Stimulated activated naive CD4-positive, alpha-beta T cell treated with Interleukin-2 at 50 U/mL for 16 hours (primary cell): ENCODE results near the gene PELI3.
"Not testable (repeated sequence)": the region's sequence is repeated elsewhere in the genome, so short reads cannot be mapped to it uniquely, and the experiment has no call there.

ENCODE experiments used
- DNase-seq: peaks from one replicate; lab custom pipeline; 2025; lab: John Stamatoyannopoulos, UW

Gene PELI3, protein sequence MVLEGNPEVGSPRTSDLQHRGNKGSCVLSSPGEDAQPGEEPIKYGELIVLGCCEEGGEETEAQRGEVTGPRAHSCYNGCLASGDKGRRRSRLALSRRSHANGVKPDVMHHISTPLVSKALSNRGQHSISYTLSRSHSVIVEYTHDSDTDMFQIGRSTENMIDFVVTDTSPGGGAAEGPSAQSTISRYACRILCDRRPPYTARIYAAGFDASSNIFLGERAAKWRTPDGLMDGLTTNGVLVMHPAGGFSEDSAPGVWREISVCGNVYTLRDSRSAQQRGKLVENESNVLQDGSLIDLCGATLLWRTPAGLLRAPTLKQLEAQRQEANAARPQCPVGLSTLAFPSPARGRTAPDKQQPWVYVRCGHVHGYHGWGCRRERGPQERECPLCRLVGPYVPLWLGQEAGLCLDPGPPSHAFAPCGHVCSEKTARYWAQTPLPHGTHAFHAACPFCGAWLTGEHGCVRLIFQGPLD

DNA sequence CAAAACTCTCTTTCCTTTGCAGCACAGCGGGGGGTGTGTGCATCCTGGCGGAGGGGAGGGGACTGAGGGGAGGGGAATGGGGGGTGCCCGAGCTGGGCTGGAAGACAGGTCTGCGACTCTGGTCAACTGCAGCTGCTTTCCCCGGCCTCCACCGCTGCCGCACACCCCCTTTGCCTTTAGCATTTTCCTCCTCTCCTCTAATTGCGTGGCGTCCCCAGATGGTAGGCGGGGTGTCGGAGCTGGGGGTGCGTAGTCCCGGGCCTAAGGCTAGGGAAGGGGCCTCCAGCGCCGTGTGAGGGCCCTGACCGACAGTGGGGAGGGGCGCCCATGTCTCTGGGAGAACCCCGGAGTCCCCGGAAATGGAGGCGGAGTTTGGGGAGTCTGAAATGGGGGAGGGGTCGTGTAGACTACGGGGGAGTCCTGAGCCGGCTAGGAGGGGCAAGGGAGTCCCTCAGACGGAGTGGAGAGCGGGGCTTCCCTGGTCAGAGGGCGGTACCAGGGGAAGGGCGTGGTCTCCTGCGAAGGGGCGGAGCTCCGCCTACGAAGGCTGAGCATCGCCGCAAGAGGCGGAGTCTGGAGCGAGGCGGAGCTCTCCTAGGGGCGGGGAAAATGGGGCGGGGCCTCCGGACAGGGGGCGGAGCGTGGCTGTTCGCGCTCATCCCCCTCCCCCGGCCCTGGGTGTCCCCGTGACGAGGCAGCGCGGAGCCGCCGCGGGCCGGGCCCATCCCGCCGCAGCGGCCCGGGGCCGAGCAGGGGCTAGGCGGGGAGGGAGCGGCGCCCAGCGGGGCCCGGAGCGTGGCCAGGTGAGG is at the start of gene PELI3:
Gene PELI3, plus strand, starts transcription at position 681 of the 809 bp plus-strand sequence. CDS start 1,224 bp downstream, outside the sequence.
- peak; percentile 89 for DNase-seq

DNA sequence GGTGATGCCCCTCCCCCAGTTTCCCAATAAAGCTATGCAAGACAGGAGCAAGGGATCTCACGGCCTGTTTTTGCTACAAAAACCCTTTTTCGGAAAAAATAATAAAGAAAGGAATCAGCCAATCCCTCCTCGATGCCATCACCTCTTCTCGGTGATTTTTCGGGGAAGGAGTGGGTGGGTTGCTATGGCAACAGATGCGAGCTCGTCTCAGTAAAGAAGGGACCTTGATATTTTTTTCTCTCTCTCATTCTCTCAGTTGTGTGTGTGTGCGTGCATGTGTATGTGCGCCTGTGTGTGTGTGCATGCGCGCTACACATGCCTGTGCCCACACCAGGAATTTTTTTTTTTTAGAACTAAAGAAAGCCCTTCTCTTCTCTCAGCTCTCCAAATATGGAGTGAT is 49.7 kb upstream of the PELI3 start:
- no peak for DNase-seq

DNA sequence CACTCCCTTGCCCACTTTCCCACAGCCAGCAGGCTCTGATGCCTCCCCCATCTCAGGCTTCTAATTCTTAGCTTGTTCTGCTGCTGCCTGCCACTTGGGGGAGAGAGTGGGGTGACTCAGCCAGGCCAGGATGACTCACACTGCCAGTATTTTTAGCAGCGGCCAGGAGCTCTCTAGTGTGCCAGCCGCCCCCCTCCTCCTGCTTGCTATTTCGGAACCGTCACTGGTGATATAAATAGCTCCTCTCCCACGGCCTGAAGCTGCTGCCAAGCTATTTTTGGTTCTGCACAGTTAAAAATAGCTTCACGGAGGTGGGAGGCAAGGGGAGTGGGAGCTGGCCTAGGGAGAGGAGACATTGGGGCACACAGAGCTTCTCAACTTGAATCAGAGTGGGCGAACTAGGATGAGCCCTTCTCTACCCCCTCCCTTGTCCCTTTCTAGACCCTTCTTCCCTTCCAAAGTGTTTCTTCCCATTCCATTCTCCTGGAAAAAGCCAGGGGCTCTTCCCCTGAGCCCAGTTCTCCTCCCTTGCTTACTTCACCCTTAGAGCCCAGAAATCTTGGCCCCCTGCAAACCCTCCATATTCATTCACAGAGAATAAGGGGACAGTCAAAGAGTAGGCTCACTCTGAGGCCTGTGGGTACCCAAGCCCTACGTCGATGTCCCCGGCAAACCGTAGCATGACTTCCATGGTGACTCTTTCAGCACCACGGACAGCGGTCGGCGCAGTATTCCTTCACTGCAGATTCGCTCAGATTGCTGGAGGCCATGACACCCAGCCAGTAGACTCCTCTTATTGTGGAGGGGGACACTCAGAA is 48.3 kb upstream of the PELI3 start:
- peak; percentile 59 for DNase-seq

DNA sequence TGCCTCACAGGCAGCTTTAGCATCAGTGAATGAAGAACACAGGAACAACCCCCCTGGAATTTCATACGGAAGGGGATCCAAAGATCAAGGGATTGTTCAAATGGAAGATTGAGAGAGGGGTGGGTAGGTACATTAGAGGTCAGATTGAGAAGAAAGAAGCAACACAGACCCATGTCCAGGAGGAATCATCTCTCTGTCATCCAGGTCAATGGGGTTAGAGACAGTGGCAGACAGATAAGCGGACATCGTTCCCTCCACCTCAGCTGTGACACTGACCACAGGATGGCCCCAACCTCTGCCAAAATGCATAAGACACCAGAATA is 47.8 kb upstream of the PELI3 start:
- no peak for DNase-seq

DNA sequence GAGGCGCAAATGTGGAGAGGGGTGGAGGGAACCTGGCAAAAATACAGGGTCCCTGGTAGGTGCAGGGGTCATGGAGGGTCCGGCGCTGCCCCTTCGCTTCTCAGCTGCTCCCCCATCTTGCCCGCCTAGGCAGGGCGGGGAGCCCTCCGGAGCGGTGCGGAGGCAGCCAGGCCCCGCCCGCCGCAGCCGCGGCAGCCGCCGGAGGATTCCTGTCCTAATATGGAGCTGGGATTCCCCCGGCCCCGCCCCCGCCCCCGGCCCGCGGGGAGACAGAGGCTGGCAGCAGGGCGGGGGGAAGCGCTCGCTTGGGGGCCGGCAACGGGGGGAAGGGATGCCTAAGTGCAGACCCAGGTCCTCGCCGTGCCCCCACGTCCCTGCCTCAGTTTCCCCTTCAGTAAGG is 46.9 kb upstream of the PELI3 start:
- DNase-seq, result no peak

DNA sequence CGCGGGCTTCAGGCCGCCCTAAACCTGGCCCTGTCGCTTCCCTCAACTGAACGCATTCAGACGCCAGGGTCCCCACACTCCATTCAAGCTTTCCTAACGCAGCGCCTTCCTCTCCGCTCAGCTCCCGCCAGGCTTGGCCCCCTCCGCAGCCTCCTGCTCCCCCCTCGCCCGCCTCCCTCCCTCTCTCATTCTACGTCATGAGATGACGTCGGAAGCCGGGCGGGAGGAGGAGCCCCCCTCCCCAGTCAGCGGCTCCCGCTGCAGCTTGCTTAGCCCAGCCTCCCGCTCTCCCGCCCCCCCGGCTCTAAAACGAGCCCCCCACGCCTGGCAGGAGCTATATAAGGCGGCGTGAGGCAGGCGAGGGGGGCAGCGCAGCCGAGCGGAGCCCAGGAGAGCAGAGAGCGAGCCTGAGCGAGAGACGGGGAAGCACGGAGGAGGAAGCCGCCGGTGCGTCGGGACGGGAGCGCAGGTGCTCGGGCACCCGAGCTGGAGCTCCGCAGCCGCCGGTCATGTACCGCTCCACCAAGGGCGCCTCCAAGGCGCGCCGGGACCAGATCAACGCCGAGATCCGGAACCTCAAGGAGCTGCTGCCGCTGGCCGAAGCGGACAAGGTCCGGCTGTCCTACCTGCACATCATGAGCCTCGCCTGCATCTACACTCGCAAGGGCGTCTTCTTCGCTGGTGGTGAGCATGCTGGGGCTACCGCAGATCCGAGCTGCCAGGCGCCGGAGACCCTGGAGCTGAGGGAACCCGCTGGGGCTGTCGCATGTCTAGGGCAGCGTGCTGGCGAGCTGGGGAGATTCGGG is 45.8 kb upstream of the PELI3 start, which contains the start of gene NPAS4:
Gene NPAS4, plus strand, starts transcription at position 365 of the 806 bp plus-strand sequence. Its CDS starts 145 bp downstream, at position 510.
- DNase-seq, result no peak

DNA sequence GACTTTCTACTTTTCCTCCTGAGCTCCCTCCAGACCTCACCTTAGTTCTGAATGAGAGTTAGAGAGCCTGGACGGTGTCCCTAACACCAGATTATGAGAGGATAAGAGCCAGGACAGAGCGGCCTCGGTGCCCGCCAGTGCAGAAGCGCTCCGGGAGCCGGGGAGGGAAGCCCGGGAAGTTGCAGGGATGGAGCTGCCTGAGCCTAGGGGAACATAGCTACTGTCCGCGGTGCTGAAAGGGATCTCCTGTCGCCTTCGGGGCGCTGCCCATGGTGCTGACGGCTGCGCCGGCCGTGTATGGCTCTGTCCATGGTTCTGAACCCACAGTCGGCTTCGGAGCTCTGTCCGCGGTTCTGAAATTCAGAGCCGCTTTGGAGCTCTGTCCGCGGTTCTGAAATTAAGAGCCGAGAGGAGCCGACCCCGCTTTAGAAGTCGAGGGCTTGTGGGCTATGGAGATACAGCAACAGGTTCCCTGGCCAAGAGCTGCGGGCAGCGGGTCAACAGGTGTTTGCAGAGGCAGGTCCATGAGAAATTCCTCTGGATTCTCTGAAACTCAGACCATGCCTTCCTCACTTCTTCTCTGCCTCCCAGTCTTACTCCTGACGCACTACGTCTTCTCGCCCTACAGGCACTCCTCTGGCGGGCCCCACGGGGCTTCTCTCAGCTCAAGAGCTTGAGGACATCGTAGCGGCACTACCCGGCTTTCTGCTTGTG is 45.1 kb upstream of the PELI3 start:
- DNase-seq, result peak; percentile 75

DNA sequence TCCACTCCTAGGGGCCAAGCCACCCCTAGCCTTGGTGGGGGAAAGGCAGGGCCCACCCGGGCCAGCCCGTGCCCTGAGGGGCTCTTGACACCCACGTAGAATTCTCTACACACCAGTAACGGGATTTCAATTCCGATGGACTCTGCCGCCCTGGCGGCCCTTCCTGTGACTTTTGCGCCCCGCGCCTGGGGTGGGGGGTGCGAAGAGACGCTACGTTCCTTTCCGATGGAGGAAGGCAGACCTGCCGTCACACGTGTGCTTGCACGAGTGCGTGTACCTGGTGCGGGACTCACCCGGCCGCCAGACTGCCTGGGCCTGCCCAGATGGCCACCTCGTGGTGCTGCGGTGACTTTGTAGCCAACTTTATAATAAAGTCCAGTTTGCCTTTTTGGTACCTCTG is 40.4 kb upstream of the PELI3 start:
- no peak for DNase-seq

DNA sequence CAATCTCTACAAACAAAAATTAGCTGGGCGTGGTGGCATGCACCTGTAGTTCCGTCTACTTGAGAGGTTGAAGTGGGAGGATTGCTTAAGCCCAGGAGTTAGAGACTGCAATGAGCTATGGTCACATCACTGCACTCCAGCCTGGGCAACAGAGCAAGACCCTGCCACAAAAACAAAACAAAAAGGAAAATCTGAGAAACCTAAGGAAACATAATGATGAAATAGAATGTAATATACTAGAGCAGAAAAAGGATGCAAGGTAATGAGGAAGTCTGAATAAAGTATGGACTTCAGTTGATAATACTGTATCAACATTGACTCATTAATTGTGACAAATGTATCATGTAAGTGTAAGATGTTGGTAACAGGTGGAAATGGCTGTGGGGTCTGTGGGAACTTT is 37.8 kb upstream of the PELI3 start:
- no peak for DNase-seq

DNA sequence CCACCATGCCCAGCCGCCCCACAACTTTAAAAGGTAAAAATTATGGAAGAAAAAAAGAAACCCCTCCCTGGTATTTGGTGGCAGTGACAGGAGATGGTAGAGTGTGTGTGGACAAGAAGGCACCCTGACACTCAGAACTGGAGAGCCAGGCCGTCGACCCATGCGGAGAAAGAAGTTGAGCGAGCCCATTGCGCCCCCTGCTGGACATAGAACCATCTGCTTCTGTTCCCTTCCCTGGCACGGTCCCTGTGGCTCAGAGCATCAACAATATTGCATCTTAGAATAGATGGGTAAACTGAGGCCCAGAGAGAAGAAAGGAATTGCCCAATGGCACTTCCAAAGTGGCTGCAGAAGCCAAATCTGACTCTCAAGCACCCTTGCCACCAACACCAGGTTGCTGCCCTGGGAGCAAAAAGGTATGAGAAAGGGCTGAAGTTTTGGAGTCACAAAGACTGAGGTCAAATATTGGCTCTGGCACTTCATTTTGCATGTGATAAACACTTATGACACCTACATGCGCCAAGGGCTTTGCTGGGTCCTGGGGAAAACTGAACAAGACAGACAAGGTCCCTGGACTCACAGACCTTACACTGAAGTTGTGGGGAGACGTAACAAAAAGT is 36.6 kb upstream of the PELI3 start:
- DNase-seq, result peak; percentile 63

DNA sequence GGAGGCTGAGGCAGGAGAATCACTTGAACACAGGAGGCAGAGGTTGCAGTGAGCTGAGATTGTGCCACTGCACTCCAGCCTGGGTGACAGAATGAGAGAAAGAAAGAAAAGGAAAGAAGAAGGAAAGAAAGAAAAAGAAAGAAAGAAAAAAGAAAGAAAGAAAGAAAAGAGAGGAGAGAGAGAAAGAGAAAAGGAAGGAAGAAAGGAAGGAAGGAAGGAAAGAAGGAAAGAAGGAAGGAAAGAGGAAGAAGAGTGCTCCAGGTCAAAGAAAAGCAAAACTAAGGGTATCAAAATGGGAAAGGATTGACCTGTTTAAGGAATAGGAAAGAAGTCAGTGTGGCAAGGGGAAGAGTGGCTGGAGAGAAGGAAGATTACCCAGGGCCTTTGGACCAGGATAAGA is 35.4 kb upstream of the PELI3 start:
- DNase-seq, result not testable (repeated sequence)

DNA sequence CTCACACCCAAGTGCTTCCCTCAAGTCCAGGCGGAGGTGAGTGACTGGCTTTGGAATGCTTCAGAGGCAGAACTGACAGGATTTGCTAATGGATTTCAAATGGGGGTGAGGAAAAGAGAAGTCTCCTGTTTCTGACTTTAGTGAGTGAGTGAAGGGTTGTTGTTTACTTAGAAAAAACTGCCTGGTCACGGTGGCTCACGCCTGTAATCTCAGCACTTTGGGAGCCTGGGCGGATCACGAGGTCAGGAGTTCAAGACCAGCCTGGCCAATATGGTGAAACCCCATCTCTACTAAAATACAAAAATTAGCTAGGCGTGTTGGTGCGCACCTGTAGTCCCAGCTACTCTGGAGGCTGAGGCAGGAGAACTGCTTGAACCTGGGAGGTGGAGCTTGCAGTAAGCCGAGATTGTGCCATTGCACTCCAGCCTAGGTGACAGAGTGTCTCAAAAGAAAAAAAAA is 34.8 kb upstream of the PELI3 start:
- not testable (repeated sequence) for DNase-seq

DNA sequence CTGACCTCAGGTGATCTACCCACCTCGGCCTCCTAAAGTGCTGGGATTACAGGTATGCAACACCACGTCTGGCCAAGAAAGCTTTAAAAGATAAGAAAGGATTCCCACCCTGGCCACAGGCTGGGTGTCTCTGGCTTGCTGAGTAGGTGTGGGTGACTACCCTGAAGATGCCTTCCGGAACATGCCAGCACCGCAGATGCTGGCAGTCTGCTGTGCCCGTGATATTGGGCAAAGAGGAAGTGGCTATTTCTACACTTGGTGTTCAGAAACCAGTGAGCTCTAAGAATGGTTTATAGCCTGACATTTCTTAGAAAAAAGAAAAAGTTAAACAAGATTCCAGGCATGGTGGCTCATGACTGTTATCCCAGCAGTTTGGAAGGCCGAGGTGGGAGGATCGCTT is 34.1 kb upstream of the PELI3 start:
- no peak for DNase-seq

DNA sequence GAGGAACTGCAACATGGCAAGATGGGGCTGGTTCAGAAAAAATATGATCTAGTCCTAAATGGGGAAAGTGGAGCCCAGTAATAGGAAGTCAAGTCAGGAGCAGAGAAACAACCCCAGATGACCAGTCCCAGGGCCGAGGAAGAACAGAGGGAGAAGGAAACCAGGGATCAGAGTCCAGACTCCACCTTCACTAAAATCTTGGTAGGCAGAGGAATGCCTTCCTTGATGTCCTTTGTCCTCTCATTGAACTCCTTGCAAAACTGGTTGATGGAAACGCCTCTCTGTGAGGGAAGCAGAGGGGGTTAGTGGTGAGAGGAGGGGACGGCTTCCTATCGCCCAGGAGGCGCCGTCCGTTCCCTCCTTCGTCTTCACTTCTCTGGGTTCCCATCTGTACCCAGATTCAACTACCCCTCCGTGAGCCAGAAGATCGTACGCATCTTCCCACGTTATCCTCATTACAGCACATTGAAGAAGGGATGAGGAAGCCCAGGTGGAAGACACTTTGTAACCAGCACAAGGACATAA is 28.7 kb upstream of the PELI3 start:
- DNase-seq, result no peak

DNA sequence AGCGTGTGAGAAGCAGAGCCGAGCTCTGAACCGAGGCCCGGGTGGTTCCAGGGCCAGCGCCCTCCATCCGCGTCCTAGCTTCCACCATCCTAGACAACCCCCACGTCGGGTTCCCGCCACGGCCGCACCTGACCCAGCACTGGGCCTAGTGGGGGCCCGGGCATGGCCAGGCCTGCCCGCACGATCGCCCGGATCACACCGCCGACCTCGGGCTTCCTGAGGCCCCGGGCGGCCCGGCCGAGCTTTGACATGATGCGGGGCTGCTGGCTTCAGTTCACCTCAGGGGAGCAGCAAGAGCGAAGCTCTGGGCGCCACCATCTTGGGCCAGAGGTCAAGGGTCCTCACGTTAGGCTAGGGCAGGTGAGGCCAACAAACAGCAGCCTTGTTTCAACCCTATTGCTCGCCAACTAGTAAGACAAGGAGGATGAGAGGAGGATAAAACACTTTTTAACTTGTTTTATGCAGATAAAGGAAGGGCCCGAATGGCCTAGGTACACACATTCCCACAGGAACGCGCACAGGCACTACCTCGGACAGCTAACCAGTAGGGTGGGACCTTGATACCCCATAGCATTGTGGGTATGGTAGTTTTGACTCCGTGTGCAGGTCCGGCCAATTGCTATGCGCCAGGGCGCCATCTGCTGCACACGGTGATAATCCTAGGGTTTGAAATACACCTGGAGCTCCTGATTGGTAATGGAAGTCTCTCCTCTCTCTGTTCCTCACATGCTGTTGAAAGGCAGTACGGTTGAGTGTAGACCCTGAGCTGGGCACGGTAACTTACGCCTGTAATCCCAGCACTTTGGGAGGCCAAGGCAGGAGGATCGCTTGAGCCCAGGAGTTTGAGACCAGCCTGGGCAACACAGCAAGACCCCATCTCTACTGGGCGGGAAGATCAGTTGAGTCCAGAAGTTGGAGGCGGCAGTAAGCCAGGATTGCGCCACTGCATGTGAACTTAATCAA is 27.9 kb upstream of the PELI3 start, which contains the start of gene MRPL11:
Gene MRPL11, minus strand, starts transcription at position 345 of the 963 bp plus-strand sequence. Its CDS starts 94 bp downstream, at position 251.
- DNase-seq, result peak; percentile 88

DNA sequence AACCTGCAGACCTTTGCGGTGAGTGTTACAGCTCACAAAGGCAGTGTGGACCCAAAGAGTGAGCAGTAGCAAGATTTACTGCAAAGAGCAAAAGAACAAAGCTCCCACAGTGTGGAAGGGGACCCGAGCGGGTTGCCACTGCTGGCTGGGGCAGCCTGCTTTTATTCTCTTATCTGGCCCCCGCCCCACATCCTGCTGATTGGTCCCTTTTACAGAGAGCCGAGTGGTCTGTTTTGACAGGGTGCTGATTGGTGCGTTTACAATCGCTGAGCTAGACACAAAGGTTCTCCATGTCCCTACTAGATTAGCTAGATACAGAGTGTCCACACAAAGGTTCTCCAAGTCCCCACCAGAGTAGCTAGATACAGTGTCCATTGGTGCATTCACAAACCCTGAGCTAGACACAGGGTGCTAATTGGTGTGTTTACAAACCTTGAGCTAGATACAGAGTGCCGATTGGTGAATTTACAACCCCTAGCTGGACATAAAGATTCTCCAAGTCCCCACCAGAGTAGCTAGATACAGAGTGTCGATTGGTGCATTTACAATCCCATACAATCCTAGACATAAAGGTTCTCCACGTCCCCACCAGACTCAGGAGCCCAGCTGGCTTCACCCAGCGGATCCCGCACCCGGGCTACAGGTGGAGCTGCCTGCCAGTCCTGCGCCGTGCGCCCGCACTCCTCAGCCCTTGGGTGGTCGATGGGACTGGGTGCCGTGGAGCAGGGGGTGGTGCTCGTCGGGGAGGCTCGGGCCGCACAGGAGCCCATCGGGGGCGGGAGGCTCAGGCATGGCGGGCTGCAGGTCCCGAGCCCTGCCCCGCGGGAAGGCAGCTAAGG is 26.4 kb upstream of the PELI3 start:
- DNase-seq, result not testable (repeated sequence)

DNA sequence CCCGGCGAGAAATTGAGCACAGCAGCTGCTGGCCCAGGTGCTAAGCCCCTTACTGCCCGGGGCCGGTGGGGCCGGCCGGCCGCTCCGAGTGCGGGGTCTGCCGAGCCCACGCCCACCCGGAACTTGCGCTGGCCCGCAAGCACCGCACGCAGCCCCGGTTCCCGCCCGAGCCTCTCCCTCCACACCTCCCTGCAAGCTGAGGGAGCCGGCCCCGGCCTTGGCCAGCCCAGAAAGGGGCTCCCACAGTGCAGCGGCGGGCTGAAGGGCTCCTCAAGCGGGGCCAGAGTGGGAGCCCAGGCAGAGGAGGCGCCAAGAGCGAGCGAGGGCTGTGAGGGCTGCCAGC is 25.8 kb upstream of the PELI3 start:
- DNase-seq, result not testable (repeated sequence)

DNA sequence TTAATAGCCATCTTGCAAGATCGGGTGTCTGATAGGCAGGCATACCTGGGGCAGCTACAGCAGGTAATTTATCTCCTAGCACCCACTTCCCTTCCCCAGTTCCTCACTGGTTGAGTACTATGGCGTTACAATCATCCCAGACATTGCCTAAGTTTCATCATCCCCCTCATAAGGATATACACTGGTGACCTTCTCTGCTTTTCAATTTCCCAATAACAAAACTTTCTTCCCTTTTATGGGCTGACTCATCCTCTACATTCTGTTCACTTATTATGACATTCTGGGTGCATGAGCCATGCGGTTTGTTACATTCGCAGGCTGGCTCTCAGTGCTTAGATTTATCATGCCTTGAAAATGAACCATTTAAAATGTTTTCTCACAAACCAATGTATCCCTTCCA is 23.1 kb upstream of the PELI3 start:
- DNase-seq, result no peak
